ENCODE data around the gene PITPNC1.

DNA sequence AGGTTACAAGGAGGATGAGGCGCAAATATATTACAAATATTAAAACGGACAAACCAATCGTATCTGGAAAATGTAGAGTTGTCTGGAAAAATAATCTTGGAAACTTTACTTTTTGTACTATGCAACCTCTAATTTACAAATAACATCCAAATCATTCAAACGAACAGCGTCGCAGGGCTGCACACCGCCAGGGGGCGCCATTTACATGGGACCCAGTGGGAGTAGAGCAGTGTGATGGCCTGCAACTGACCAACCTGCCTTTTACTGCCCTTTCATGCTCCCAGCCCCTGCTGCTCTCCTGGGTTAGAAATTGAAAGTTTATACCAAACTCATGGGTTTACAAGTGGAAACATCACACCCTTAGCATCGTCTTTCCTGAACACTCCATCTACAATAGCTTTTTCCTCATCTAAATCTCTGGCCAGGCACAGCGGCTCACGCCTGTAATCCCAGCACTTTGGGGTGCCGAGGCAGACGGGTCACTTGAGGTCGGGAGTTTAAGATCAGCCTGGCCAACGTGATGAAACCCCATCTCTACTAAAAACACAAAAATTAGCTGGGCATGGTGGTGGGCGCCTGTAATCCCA, 10.0 kb downstream of the PITPNC1 start:
- TF ChIP-seq YY1 (IDR thresholded peaks at IDR 0.05; ENCODE audit: insufficient read depth, insufficient read length) = no peak
- no peak for TF ChIP-seq ZNF274 (IDR thresholded peaks at IDR 0.05; ENCODE audit: low read depth, low read length)
- no peak for TF ChIP-seq SUZ12 (IDR thresholded peaks at IDR 0.05; ENCODE audit: extremely low read depth, insufficient read depth, insufficient read length)
